Measurements from ENCODE around the gene UNC5CL.

GRCh38 chr6:41063884-41064285 is 24.9 kb upstream of the UNC5CL start:
- TF ChIP-seq CTCF (conservative IDR thresholded peaks at IDR 0.05; ENCODE audit: low read length) (no peak), EZH2phosphoT487 (IDR thresholded peaks at IDR 0.05; ENCODE audit: borderline replicate concordance, low read depth, low read length) (no peak)

Data from OCI-LY7 (cell line).